HepG2 (cell line): ENCODE results near the gene VAMP2. TPM values are rescaled to one million over a fixed set of nuclear protein-coding genes. Genes with fewer than 3 reads are reported as not detected.

Experiments used
- AFF4 ChIP-seq: sonication (generic); formaldehyde crosslinking; IDR thresholded peaks from 2 replicates; pipeline ENCODE4 v1.4.0; 2020; ENCODE audit warnings: missing genetic modification reagents
- ASH2L ChIP-seq: fragments of 300-600, 200-600 bp; sonication (generic); IDR thresholded peaks from 2 replicates; pipeline ENCODE4 v1.7.0; 2017; ENCODE audit warnings: low read depth, mild to moderate bottlenecking, moderate library complexity, mixed read lengths, low read length; ENCODE audit not compliant: insufficient read length
- DBP ChIP-seq: sonication (generic); formaldehyde crosslinking; IDR thresholded peaks from 2 replicates; pipeline ENCODE4 v1.4.0; 2020; ENCODE audit warnings: missing genetic modification reagents; ENCODE audit errors: not compliant biosample characterization
- HNRNPK ChIP-seq: fragments of 200-400 bp; formaldehyde crosslinking; IDR thresholded peaks from 2 replicates; pipeline ENCODE4 v1.6.1; 2018; ENCODE audit warnings: low read length, low read depth, moderate library complexity, mild to moderate bottlenecking; ENCODE audit not compliant: poor library complexity, severe bottlenecking
- KAT2B ChIP-seq: fragments of 150-350 bp; IDR thresholded peaks from 2 replicates; pipeline ENCODE4 v1.6.1; 2014; ENCODE audit warnings: low read depth, low read length, borderline replicate concordance
- KAT7 ChIP-seq: IDR thresholded peaks from 2 replicates; pipeline ENCODE4 v1.6.1; 2018; ENCODE audit warnings: borderline replicate concordance, missing compliant biosample characterization
- PBX2 ChIP-seq: IDR thresholded peaks from 2 replicates; pipeline ENCODE4 v1.6.1; 2016; ENCODE audit warnings: control low read depth
- PHF21A ChIP-seq: sonication (generic); formaldehyde crosslinking; IDR thresholded peaks from 2 replicates; pipeline ENCODE4 v1.5.0; 2020; ENCODE audit warnings: mild to moderate bottlenecking, missing genetic modification reagents
- POLR2G ChIP-seq: fragments of 200-400 bp; formaldehyde crosslinking; IDR thresholded peaks from 2 replicates; pipeline ENCODE4 v1.6.1; 2018; ENCODE audit warnings: mild to moderate bottlenecking, low read depth, low read length, moderate library complexity
- THYN1 ChIP-seq: sonication (generic); formaldehyde crosslinking; IDR thresholded peaks from 2 replicates; pipeline ENCODE4 v1.8.1; 2023; ENCODE audit warnings: low read depth, mild to moderate bottlenecking, moderate library complexity, missing genetic modification reagents, borderline replicate concordance
- ZNF256 ChIP-seq: sonication (generic); formaldehyde crosslinking; conservative IDR thresholded peaks from 2 replicates; pipeline ENCODE4 v1.4.0; 2020; ENCODE audit warnings: missing genetic modification reagents
- ZNF574 ChIP-seq: sonication (generic); formaldehyde crosslinking; IDR thresholded peaks from 2 replicates; pipeline ENCODE4 v1.4.0; 2020; ENCODE audit warnings: missing genetic modification reagents
- ZNF710 ChIP-seq: sonication (generic); formaldehyde crosslinking; IDR thresholded peaks from 2 replicates; pipeline ENCODE4 v1.5.0; 2020; ENCODE audit warnings: mild to moderate bottlenecking, missing genetic modification reagents, borderline replicate concordance
- polyA plus RNA-seq, 8 experiments: library from polyadenylated mRNA; depleted of rRNA in 3 of 8; stranded (reverse) in 7 of 8; unstranded in 1 of 8; fragments of >200 nt; fragmentation: Illumina TruSeq in 4 of 8; extraction: Trizol in 4 of 8; gene quantifications; 2 replicates each; pipeline versions ENCODE4 v1.2.1 to v1.2.3, GENCODE V29; 2011 to 2016; ENCODE audit warnings: low read depth in 4 of 8, missing spikeins in 1 of 8, mixed read lengths in 1 of 8; ENCODE audit not compliant: insufficient read depth in 1 of 8
- total RNA-seq, 5 experiments: library from RNA; depleted of rRNA; stranded (reverse); fragments of >200 nt; fragmentation: Illumina TruSeq; extraction: Trizol; gene quantifications; 2 replicates each; pipeline ENCODE4 v1.2.3, GENCODE V29; 2016; ENCODE audit warnings: low read depth in 1 of 5
- TF ChIP-seq, protein P1 (sequence below): sonication (generic); formaldehyde crosslinking; IDR thresholded peaks from 2 replicates; pipeline ENCODE4 v1.8.0; 2022; ENCODE audit warnings: missing genetic modification reagents, mild to moderate bottlenecking, moderate library complexity, borderline replicate concordance

Gene VAMP2
- total and polyA plus RNA-seq, 2 of the 13 experiments (the other 11 are each of a cell fraction or from before 2014, with no cell fraction given), result 3.9 to 17.2 TPM

DNA sequence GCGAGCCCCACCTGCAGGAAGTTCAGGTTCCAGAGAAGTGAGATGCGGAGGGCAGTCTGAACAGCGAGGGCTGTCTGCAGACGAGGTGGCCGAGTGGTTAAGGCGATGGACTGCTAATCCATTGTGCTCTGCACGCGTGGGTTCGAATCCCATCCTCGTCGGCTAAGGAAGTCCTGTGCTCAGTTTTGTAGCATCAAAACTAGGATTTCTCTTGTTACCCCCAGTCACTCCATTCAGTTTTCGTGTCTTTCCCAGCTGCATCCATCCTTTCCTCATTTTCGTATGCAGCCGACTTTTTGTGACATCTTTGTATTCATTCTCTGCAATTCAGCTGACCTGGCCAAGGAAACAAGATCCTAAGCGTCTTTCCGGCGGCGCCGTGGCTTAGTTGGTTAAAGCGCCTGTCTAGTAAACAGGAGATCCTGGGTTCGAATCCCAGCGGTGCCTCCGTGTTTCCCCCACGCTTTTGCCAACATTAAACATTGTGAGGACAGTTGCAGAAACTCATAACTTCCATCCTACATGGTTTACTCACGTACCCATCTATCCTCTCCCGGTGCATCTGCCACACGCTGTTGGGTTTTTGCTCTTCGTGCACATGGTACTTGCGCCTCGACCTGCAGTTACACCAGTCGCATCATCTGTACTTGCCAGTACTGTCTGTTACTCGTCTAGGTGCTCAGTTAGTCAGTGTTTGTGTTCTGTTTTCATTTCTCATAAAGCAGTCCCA is 24.2 kb upstream of the VAMP2 start (continued):
- TF ChIP-seq ZNF574 (CRISPR knock-in tag), result peak; percentile 18; the same call in 1 of the 2 replicates
- peak; percentile 69; the same call in 1 of the 2 replicates for TF ChIP-seq KAT7 (CRISPR knock-in tag)
- TF ChIP-seq ZNF256 (CRISPR knock-in tag), result no peak
- TF ChIP-seq PBX2, result no peak
- TF ChIP-seq PHF21A (CRISPR knock-in tag), result 0 out of 2 replicates have a peak, but pooled peaks have one; percentile 23
- no peak for TF ChIP-seq KAT2B
- TF ChIP-seq DBP (CRISPR knock-in tag), result no peak
- no peak for TF ChIP-seq POLR2G
- TF ChIP-seq AFF4, result no peak
- peak; percentile 17 for TF ChIP-seq ASH2L
- TF ChIP-seq HNRNPK, result no peak
- peak; percentile 50 for TF ChIP-seq ZNF710
- TF ChIP-seq, protein P1, sequence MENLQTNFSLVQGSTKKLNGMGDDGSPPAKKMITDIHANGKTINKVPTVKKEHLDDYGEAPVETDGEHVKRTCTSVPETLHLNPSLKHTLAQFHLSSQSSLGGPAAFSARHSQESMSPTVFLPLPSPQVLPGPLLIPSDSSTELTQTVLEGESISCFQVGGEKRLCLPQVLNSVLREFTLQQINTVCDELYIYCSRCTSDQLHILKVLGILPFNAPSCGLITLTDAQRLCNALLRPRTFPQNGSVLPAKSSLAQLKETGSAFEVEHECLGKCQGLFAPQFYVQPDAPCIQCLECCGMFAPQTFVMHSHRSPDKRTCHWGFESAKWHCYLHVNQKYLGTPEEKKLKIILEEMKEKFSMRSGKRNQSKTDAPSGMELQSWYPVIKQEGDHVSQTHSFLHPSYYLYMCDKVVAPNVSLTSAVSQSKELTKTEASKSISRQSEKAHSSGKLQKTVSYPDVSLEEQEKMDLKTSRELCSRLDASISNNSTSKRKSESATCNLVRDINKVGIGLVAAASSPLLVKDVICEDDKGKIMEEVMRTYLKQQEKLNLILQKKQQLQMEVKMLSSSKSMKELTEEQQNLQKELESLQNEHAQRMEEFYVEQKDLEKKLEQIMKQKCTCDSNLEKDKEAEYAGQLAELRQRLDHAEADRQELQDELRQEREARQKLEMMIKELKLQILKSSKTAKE, result no peak
- TF ChIP-seq THYN1 (CRISPR knock-in tag), result no peak
